ENCODE data around the gene PCNA. TPM values are rescaled to one million over a fixed set of nuclear protein-coding genes. Genes with fewer than 3 reads are reported as not detected.

The PCNA gene
- total and polyA plus RNA-seq, 2 donors (not counting 1 experiment from before 2014, with no cell fraction given) = 75.6 to 144 TPM

- H3K27ac ChIP-seq (ENCODE audit: insufficient read depth, low read length) = no peak overlapping the region
- H3K4me1 ChIP-seq (ENCODE audit: control insufficient read depth, extremely low read depth, insufficient read depth, low read length) = no peaks in the 10 kb centered on the region
- TF ChIP-seq EZH2 (IDR thresholded peaks at IDR 0.05; ENCODE audit: low read length, missing control alignments) = no peak
- TF ChIP-seq, protein P1, sequence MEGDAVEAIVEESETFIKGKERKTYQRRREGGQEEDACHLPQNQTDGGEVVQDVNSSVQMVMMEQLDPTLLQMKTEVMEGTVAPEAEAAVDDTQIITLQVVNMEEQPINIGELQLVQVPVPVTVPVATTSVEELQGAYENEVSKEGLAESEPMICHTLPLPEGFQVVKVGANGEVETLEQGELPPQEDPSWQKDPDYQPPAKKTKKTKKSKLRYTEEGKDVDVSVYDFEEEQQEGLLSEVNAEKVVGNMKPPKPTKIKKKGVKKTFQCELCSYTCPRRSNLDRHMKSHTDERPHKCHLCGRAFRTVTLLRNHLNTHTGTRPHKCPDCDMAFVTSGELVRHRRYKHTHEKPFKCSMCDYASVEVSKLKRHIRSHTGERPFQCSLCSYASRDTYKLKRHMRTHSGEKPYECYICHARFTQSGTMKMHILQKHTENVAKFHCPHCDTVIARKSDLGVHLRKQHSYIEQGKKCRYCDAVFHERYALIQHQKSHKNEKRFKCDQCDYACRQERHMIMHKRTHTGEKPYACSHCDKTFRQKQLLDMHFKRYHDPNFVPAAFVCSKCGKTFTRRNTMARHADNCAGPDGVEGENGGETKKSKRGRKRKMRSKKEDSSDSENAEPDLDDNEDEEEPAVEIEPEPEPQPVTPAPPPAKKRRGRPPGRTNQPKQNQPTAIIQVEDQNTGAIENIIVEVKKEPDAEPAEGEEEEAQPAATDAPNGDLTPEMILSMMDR (conservative IDR thresholded peaks at IDR 0.05 in 1 of 2, IDR thresholded peaks at IDR 0.05 in 1 of 2; ENCODE audit: low read depth in 1 of 2, low read length in 2 of 2) = no peak
- peaks cover 4% of the 10 kb centered on the region for H3K36me3 ChIP-seq (ENCODE audit: control insufficient read depth, insufficient read depth, low read length)
- no peak overlapping the region for H3K4me2 ChIP-seq (ENCODE audit: extremely low read depth, insufficient read depth, low read length)
- no peaks in the 10 kb centered on the region for H3K79me2 ChIP-seq (ENCODE audit: control insufficient read depth, insufficient read depth, low read length)
- no peaks in the 10 kb centered on the region for H3K9me3 ChIP-seq (ENCODE audit: control insufficient read depth, insufficient read depth, low read depth, low read length)
- no peak overlapping the region for H3K4me3 ChIP-seq (replicated peaks in 1 of 4; ENCODE audit: control extremely low read depth in 1 of 4, insufficient read depth in 1 of 4, low read depth in 3 of 4, low read length in 4 of 4)
- no peak for DNase-seq (ENCODE audit: low read depth in 2 of 2)
- no peak overlapping the region for H2AFZ ChIP-seq (ENCODE audit: low read length)
- no peak overlapping the region for H3K9ac ChIP-seq (ENCODE audit: insufficient read depth, low read length)
- no peaks in the 10 kb centered on the region for H3K27me3 ChIP-seq (ENCODE audit: control insufficient read depth, insufficient read depth, low read length)
- H4K20me1 ChIP-seq (ENCODE audit: control insufficient read depth, extremely low read depth, insufficient read depth, low read length) = no peaks in the 10 kb centered on the region
Observed at GRCh38 chr20:5092765-5093339, 26.9 kb downstream of the PCNA start.

DNA sequence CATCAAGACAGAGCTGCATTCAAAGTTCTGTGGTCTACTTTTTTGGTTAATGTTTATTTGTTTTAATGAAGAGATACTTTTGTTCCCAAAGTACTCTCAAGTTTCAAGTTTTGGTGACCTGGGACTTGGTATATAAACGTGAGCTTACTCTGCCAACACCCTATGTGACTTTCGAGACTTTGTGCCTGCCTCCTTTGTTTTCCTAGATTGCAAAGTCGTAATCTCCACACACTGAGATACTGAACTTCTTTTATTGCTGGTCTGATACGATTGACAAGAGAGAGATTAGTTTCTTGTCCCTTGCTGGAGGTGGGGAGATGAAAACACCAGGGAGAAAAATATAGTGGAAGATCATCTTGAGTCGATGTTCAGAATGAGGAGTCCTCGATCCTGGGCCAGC lies 27.9 kb downstream of the PCNA start:
- Histone ChIP-seq H3K27me3 (ENCODE audit: control insufficient read depth, insufficient read depth, low read length) (no peaks in the 10 kb centered on the region), H3K4me1 (ENCODE audit: control insufficient read depth, extremely low read depth, insufficient read depth, low read length) (no peaks in the 10 kb centered on the region), H3K4me2 (ENCODE audit: extremely low read depth, insufficient read depth, low read length) (no peak overlapping the region), H3K4me3 (replicated peaks in 1 of 4; ENCODE audit: control extremely low read depth in 1 of 4, insufficient read depth in 1 of 4, low read depth in 3 of 4, low read length in 4 of 4) (no peak overlapping the region), H3K36me3 (ENCODE audit: control insufficient read depth, insufficient read depth, low read length) (peaks cover 4% of the 10 kb centered on the region), H3K27ac (ENCODE audit: insufficient read depth, low read length) (no peak overlapping the region), H3K9ac (ENCODE audit: insufficient read depth, low read length) (no peak overlapping the region), H2AFZ (ENCODE audit: low read length) (no peak overlapping the region), H3K79me2 (ENCODE audit: control insufficient read depth, insufficient read depth, low read length) (no peaks in the 10 kb centered on the region), H4K20me1 (ENCODE audit: control insufficient read depth, extremely low read depth, insufficient read depth, low read length) (no peaks in the 10 kb centered on the region), H3K9me3 (ENCODE audit: control insufficient read depth, insufficient read depth, low read depth, low read length) (no peaks in the 10 kb centered on the region)
- no peak for DNase-seq (ENCODE audit: low read depth in 2 of 2)
- no peak for TF ChIP-seq EZH2 (IDR thresholded peaks at IDR 0.05; ENCODE audit: low read length, missing control alignments)
- TF ChIP-seq, protein P1 (conservative IDR thresholded peaks at IDR 0.05 in 1 of 2, IDR thresholded peaks at IDR 0.05 in 1 of 2; ENCODE audit: low read depth in 1 of 2, low read length in 2 of 2) = no peak

DNA sequence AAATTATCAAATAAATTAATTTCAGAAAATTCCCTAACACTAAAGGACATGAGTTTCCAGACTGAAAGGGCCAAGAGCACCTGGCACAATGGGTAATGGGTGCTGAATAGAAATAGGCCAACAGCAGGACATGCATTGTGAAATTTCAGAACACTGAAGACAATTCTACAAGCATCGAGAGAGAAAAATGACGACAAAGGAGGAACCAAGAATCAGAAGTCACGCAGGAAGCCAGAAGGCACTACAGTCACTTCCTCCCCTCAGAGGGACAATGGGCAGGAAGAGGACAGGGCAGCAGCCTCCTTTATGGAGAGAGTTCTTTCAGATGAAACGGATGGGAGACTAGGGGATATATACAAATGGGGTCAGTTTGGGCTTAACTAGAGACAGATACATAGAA lies 29.6 kb downstream of the PCNA start:
- Histone ChIP-seq H4K20me1 (ENCODE audit: control insufficient read depth, extremely low read depth, insufficient read depth, low read length) (no peaks in the 10 kb centered on the region), H2AFZ (ENCODE audit: low read length) (no peak overlapping the region), H3K27me3 (ENCODE audit: control insufficient read depth, insufficient read depth, low read length) (no peaks in the 10 kb centered on the region), H3K79me2 (ENCODE audit: control insufficient read depth, insufficient read depth, low read length) (no peaks in the 10 kb centered on the region), H3K27ac (ENCODE audit: insufficient read depth, low read length) (no peak overlapping the region), H3K9ac (ENCODE audit: insufficient read depth, low read length) (no peak overlapping the region), H3K36me3 (ENCODE audit: control insufficient read depth, insufficient read depth, low read length) (no peaks in the 10 kb centered on the region), H3K4me2 (ENCODE audit: extremely low read depth, insufficient read depth, low read length) (no peak overlapping the region), H3K4me1 (ENCODE audit: control insufficient read depth, extremely low read depth, insufficient read depth, low read length) (no peaks in the 10 kb centered on the region), H3K4me3 (replicated peaks in 1 of 4; ENCODE audit: control extremely low read depth in 1 of 4, insufficient read depth in 1 of 4, low read depth in 3 of 4, low read length in 4 of 4) (no peak overlapping the region), H3K9me3 (ENCODE audit: control insufficient read depth, insufficient read depth, low read depth, low read length) (no peaks in the 10 kb centered on the region)
- DNase-seq (ENCODE audit: low read depth in 2 of 2) = no peak
- TF ChIP-seq EZH2 (IDR thresholded peaks at IDR 0.05; ENCODE audit: low read length, missing control alignments) = no peak
- TF ChIP-seq, protein P1 (conservative IDR thresholded peaks at IDR 0.05 in 1 of 2, IDR thresholded peaks at IDR 0.05 in 1 of 2; ENCODE audit: low read depth in 1 of 2, low read length in 2 of 2) = no peak
